Naive B cell (primary cell): ENCODE results near the gene GPHA2. TPM values are rescaled to one million over a fixed set of nuclear protein-coding genes. Genes with fewer than 3 reads are reported as not detected.

Experiments used
- ATAC-seq, 2 donors: fragments of 150-1000 bp; cut with Tn5 transposase; 2 replicates each; pipeline ENCODE4 v1.10.0; 2021; ENCODE audit warnings: low read depth in 2 of 2, mild to moderate bottlenecking in 2 of 2, moderate library complexity in 2 of 2
- DNase-seq: peaks from one replicate; pipeline ENCODE4 v3.0.0; 2022
- H3K27ac Mint-ChIP-seq, 6 donors: one replicate each; pipeline ENCODE4 v1.8.0; 2020 to 2022; ENCODE audit warnings: mild to moderate bottlenecking in 6 of 6, mixed read lengths in 6 of 6, moderate library complexity in 5 of 6, inconsistent platforms in 2 of 6
- H3K27me3 Mint-ChIP-seq, 3 donors: one replicate each; pipeline ENCODE4 v1.8.0; 2021 to 2022; ENCODE audit warnings: mixed read lengths in 3 of 3, mild to moderate bottlenecking in 1 of 3
- H3K36me3 Mint-ChIP-seq, 2 donors: one replicate each; pipeline ENCODE4 v1.8.0; 2020 to 2022; ENCODE audit warnings: mixed read lengths in 2 of 2, inconsistent platforms in 1 of 2, mild to moderate bottlenecking in 1 of 2
- H3K4me1 Mint-ChIP-seq, 3 donors: one replicate each; pipeline ENCODE4 v1.8.0; 2020 to 2022; ENCODE audit warnings: mixed read lengths in 3 of 3, inconsistent platforms in 1 of 3, mild to moderate bottlenecking in 1 of 3, moderate library complexity in 1 of 3
- H3K4me3 Mint-ChIP-seq, 8 donors: one replicate each; pipeline ENCODE4 v1.8.0; 2020 to 2022; ENCODE audit warnings: mild to moderate bottlenecking in 8 of 8, mixed read lengths in 8 of 8, moderate library complexity in 8 of 8, inconsistent platforms in 2 of 8
- H3K9me3 Mint-ChIP-seq, 7 donors: one replicate each; pipeline ENCODE4 v1.8.0; 2020 to 2022; ENCODE audit warnings: mixed read lengths in 7 of 7, mild to moderate bottlenecking in 5 of 7, inconsistent platforms in 2 of 7, moderate library complexity in 1 of 7
- polyA plus RNA-seq, 6 donors: library from polyadenylated mRNA; unstranded; fragments of 300-500 nt; fragmentation: Illumina TruSeq; gene quantifications; one replicate each; pipeline ENCODE4 v1.2.3, GENCODE V29; 2021; ENCODE audit warnings: low read depth in 6 of 6

Gene GPHA2
- polyA plus RNA-seq, 6 donors from 2014 or later = not detected

- H3K27me3 Mint-ChIP-seq = no peaks in the 10 kb centered on the region
- no peak for DNase-seq
- H3K9me3 Mint-ChIP-seq = no peaks in the 10 kb centered on the region
- H3K36me3 Mint-ChIP-seq = peaks cover 0 to 7% of the 10 kb centered on the region in 2 donors
- peak in 1 of 2 donors; percentile 30 for ATAC-seq
- H3K4me1 Mint-ChIP-seq = peaks cover 15 to 27% (median 19%) of the 10 kb centered on the region in 3 donors
- peak overlapping the region; percentile 87 to 100 (median 94) for H3K4me3 Mint-ChIP-seq
- H3K27ac Mint-ChIP-seq = peak overlapping the region; percentile 49 to 100 (median 74)
Observed at GRCh38 chr11:64924910-64925284, 10.8 kb downstream of the GPHA2 start.

GRCh38 chr11:64923944-64924909 is 11.5 kb downstream of the GPHA2 start, which contains the start of gene PPP2R5B:
Gene PPP2R5B (plus strand): TSS chr11:64924689. CDS start chr11:64925735, 1,046 bp downstream.
- peak within 1 kb of the TSS; percentile 97 to 100 (median 98) for H3K27ac Mint-ChIP-seq
- ATAC-seq (peak; percentile 90 to 91), DNase-seq (peak; percentile 87)
- H3K9me3 Mint-ChIP-seq = no peaks in the 10 kb centered on the region
- peaks cover 0 to 7% of the 10 kb centered on the region in 2 donors for H3K36me3 Mint-ChIP-seq
- no peaks in the 10 kb centered on the region for H3K27me3 Mint-ChIP-seq
- H3K4me3 Mint-ChIP-seq = peak within 1 kb of the TSS; percentile 87 to 100 (median 96)
- H3K4me1 Mint-ChIP-seq = peaks cover 15 to 27% (median 19%) of the 10 kb centered on the region in 3 donors

- DNase-seq (no peak), ATAC-seq (no peak)
- H3K4me3 Mint-ChIP-seq = peak overlapping the region in 6 of 8 donors; percentile 36 to 99 (median 92)
- H3K4me1 Mint-ChIP-seq = peaks cover 15 to 27% (median 19%) of the 10 kb centered on the region in 3 donors
- H3K36me3 Mint-ChIP-seq = peaks cover 0 to 6% of the 10 kb centered on the region in 2 donors
- H3K27ac Mint-ChIP-seq = peak overlapping the region in 1 of 6 donors; percentile 98
- no peaks in the 10 kb centered on the region for H3K9me3 Mint-ChIP-seq
- no peaks in the 10 kb centered on the region for H3K27me3 Mint-ChIP-seq
Observed at GRCh38 chr11:64923151-64923661, 12.5 kb downstream of the GPHA2 start.

GRCh38 chr11:64921384-64921783 is 14.3 kb downstream of the GPHA2 start:
- Mint-ChIP-seq H3K4me3 (peak overlapping the region in 2 of 8 donors; percentile 30 to 74), H3K4me1 (peaks cover 25 to 41% (median 33%) of the 10 kb centered on the region in 3 donors), H3K36me3 (no peaks in the 10 kb centered on the region), H3K27me3 (no peaks in the 10 kb centered on the region), H3K9me3 (no peaks in the 10 kb centered on the region), H3K27ac (peak overlapping the region in 1 of 6 donors; percentile 78)
- DNase-seq (no peak), ATAC-seq (no peak)

- no peaks in the 10 kb centered on the region for H3K36me3 Mint-ChIP-seq
Observed at GRCh38 chr11:64920124-64920523, 15.6 kb downstream of the GPHA2 start.

GRCh38 chr11:64919627-64920026 is 16.1 kb downstream of the GPHA2 start:
- H3K27me3 Mint-ChIP-seq = no peaks in the 10 kb centered on the region
- no peaks in the 10 kb centered on the region for H3K36me3 Mint-ChIP-seq
- H3K9me3 Mint-ChIP-seq = no peaks in the 10 kb centered on the region
- DNase-seq = no peak
- ATAC-seq = no peak
- peaks cover 26 to 42% (median 41%) of the 10 kb centered on the region in 3 donors for H3K4me1 Mint-ChIP-seq
- H3K27ac Mint-ChIP-seq = no peak overlapping the region
- no peak overlapping the region for H3K4me3 Mint-ChIP-seq

More at GRCh38 chr11:64920124-64920523, 15.6 kb downstream of the GPHA2 start:
- DNase-seq = no peak
- no peak overlapping the region for H3K27ac Mint-ChIP-seq
- no peak for ATAC-seq
- no peaks in the 10 kb centered on the region for H3K27me3 Mint-ChIP-seq
- peak overlapping the region in 1 of 8 donors; percentile 64 for H3K4me3 Mint-ChIP-seq
- peaks cover 30 to 44% (median 41%) of the 10 kb centered on the region in 3 donors for H3K4me1 Mint-ChIP-seq
- H3K9me3 Mint-ChIP-seq = no peaks in the 10 kb centered on the region

GRCh38 chr11:64918017-64918416 is 17.7 kb downstream of the GPHA2 start:
- Mint-ChIP-seq H3K27ac (peak overlapping the region in 5 of 6 donors; percentile 58 to 97 (median 89)), H3K27me3 (no peaks in the 10 kb centered on the region), H3K4me3 (peak overlapping the region; percentile 86 to 94 (median 89)), H3K4me1 (peaks cover 27 to 31% (median 30%) of the 10 kb centered on the region in 3 donors), H3K9me3 (no peaks in the 10 kb centered on the region), H3K36me3 (peaks cover 0 to 7% of the 10 kb centered on the region in 2 donors)
- ATAC-seq (no peak), DNase-seq (no peak)

- no peaks in the 10 kb centered on the region for H3K27me3 Mint-ChIP-seq
- peak overlapping the region; percentile 77 to 97 (median 84) for H3K27ac Mint-ChIP-seq
- peaks cover 27 to 31% (median 30%) of the 10 kb centered on the region in 3 donors for H3K4me1 Mint-ChIP-seq
- no peak for ATAC-seq
- H3K36me3 Mint-ChIP-seq = peaks cover 0 to 9% of the 10 kb centered on the region in 2 donors
- no peaks in the 10 kb centered on the region for H3K9me3 Mint-ChIP-seq
- DNase-seq = no peak
- H3K4me3 Mint-ChIP-seq = peak overlapping the region; percentile 86 to 94 (median 89)
Observed at GRCh38 chr11:64917663-64917995, 18.1 kb downstream of the GPHA2 start.

- no peaks in the 10 kb centered on the region for H3K27me3 Mint-ChIP-seq
- peaks cover 27 to 31% (median 30%) of the 10 kb centered on the region in 3 donors for H3K4me1 Mint-ChIP-seq
- DNase-seq (peak; percentile 98), ATAC-seq (peak; percentile 96 to 97)
- H3K9me3 Mint-ChIP-seq = no peaks in the 10 kb centered on the region
- H3K36me3 Mint-ChIP-seq = peaks cover 0 to 9% of the 10 kb centered on the region in 2 donors
- peak within 1 kb of the TSS; percentile 77 to 97 (median 89) for H3K27ac Mint-ChIP-seq
- H3K4me3 Mint-ChIP-seq = peak within 1 kb of the TSS; percentile 86 to 94 (median 89)
Observed at GRCh38 chr11:64916775-64917662, 18.7 kb downstream of the GPHA2 start, which contains the start of gene ATG2A. Gene ATG2A (minus strand): TSS chr11:64917209. CDS start chr11:64917135, 74 bp downstream.

- Mint-ChIP-seq H3K4me3 (peak overlapping the region; percentile 86 to 94 (median 89)), H3K36me3 (peaks cover 0 to 17% of the 10 kb centered on the region in 2 donors), H3K27ac (peak overlapping the region; percentile 67 to 97 (median 89)), H3K27me3 (no peaks in the 10 kb centered on the region), H3K4me1 (peaks cover 30 to 32% (median 31%) of the 10 kb centered on the region in 3 donors), H3K9me3 (no peaks in the 10 kb centered on the region)
- no peak for DNase-seq
- no peak for ATAC-seq
Observed at GRCh38 chr11:64916040-64916774, 19.5 kb downstream of the GPHA2 start.

- Mint-ChIP-seq H3K9me3 (no peaks in the 10 kb centered on the region), H3K27ac (peak overlapping the region in 5 of 6 donors; percentile 27 to 97 (median 72)), H3K27me3 (no peaks in the 10 kb centered on the region), H3K4me3 (peak overlapping the region; percentile 26 to 94 (median 87)), H3K36me3 (peaks cover 0 to 19% of the 10 kb centered on the region in 2 donors), H3K4me1 (peaks cover 30 to 32% (median 31%) of the 10 kb centered on the region in 3 donors)
- ATAC-seq = no peak
- no peak for DNase-seq
Observed at GRCh38 chr11:64915376-64915887, 20.3 kb downstream of the GPHA2 start.

GRCh38 chr11:64914123-64914522 is 21.6 kb downstream of the GPHA2 start:
- Mint-ChIP-seq H3K4me3 (peak overlapping the region in 2 of 8 donors; percentile 62 to 71), H3K4me1 (peaks cover 30 to 32% (median 31%) of the 10 kb centered on the region in 3 donors), H3K27me3 (no peaks in the 10 kb centered on the region), H3K9me3 (no peaks in the 10 kb centered on the region), H3K27ac (no peak overlapping the region), H3K36me3 (peaks cover 0 to 19% of the 10 kb centered on the region in 2 donors)
- no peak for DNase-seq
- no peak for ATAC-seq
